GM12878 (cell line): ENCODE data around the gene RGL1. TPM values are rescaled to one million over a fixed set of nuclear protein-coding genes. Genes with fewer than 3 reads are reported as not detected.

Source experiments
- ATAC-seq: fragments of 200-7000 bp; cut with Tn5 transposase; 3 replicates; pipeline ENCODE4 v1.9.1; 2020; ENCODE audit warnings: mild to moderate bottlenecking, moderate library complexity
- BruUV-seq: library from RNA; stranded (reverse); fragments of 400-500 nt; replicated peaks from 2 replicates; lab custom pipeline; 2021; lab: Mats Ljungman, UMichigan
- CTCF ChIA-PET: fragments of 300-600 bp; sonication (Branson Sonifier 250); formaldehyde crosslinking; extraction: SDS; loops from one replicate; lab custom pipeline; 2021; ENCODE audit warnings: inconsistent platforms; lab: Yijun Ruan, JAX
- POLR2A ChIA-PET: fragments of 350-600 bp; formaldehyde crosslinking; extraction: SDS; loops from one replicate; lab custom pipeline; 2021; ENCODE audit warnings: inconsistent platforms; lab: Charles Lee
- RAD21 ChIA-PET: fragments of 300-600 bp; sonication (Branson Sonifier 250); formaldehyde crosslinking; loops from one replicate; lab custom pipeline; 2023; ENCODE audit warnings: antibody characterized with exemption; ENCODE audit not compliant: unreplicated experiment; lab: Charles Lee
- SMC1A ChIA-PET: fragments of 300-600 bp; sonication (Branson Sonifier 250); formaldehyde crosslinking; loops from one replicate; lab custom pipeline; 2023; ENCODE audit not compliant: unreplicated experiment, uncharacterized antibody; lab: Charles Lee
- DNase-seq: peaks from one replicate; pipeline ENCODE4 v3.0.0-alpha.2; 2011; ENCODE audit warnings: low read depth, low spot score
- FAIRE-seq: peaks from 3 replicates; lab custom pipeline; 2011; peaks lifted over from hg19 to GRCh38; lab: Jason Lieb, UNC
- H2AFZ ChIP-seq: 2 replicates; pipeline ENCODE4 v1.6.0; 2011; ENCODE audit warnings: low read depth, low read length, control low read depth; ENCODE audit not compliant: control insufficient read depth
- H3K27ac ChIP-seq: 2 replicates; pipeline ENCODE4 v1.5.1; 2011; ENCODE audit warnings: control low read depth; ENCODE audit not compliant: control insufficient read depth, insufficient read depth
- H3K27me3 ChIP-seq, 2 experiments: replicated peaks in 1 of 2; 2 replicates each; pipeline versions ENCODE4 v1.6.0 to v1.6.1; 2011; ENCODE audit warnings: low read length in 1 of 2; ENCODE audit not compliant: control insufficient read depth in 2 of 2, insufficient read depth in 2 of 2
- H3K36me3 ChIP-seq, 2 experiments: 2 replicates each; pipeline ENCODE4 v1.5.1; 2011; ENCODE audit warnings: low read length in 1 of 2; ENCODE audit not compliant: control insufficient read depth in 2 of 2, insufficient read depth in 2 of 2
- H3K4me1 ChIP-seq: 2 replicates; pipeline ENCODE4 v1.6.1; 2011; ENCODE audit warnings: mild to moderate bottlenecking, low read length, moderate library complexity, mixed read lengths; ENCODE audit not compliant: control insufficient read depth, insufficient read depth
- H3K4me2 ChIP-seq: 2 replicates; pipeline ENCODE4 v1.6.0; 2011; ENCODE audit warnings: control low read depth; ENCODE audit not compliant: control insufficient read depth, insufficient read depth
- H3K4me3 ChIP-seq: fragments of 200-600 bp; sonication (generic); 2 replicates; pipeline ENCODE4 v1.5.1; 2016
- H3K79me2 ChIP-seq: 2 replicates; pipeline ENCODE4 v1.6.0; 2011; ENCODE audit warnings: low read length; ENCODE audit not compliant: control insufficient read depth, insufficient read depth
- H3K9ac ChIP-seq: 2 replicates; pipeline ENCODE4 v1.8.0; 2011; ENCODE audit warnings: low read length, control low read depth, mixed read lengths; ENCODE audit not compliant: control insufficient read depth, insufficient read depth
- H3K9me3 ChIP-seq: replicated peaks from 3 replicates; pipeline ENCODE4 v1.5.1; 2011; ENCODE audit warnings: mild to moderate bottlenecking, low read length; ENCODE audit not compliant: control insufficient read depth, insufficient read depth
- H4K20me1 ChIP-seq: 2 replicates; pipeline ENCODE4 v1.6.0; 2011; ENCODE audit not compliant: control insufficient read depth, insufficient read depth
- ATF7 ChIP-seq: fragments of 450-650 bp; IDR thresholded peaks from 2 replicates; pipeline ENCODE4 v1.6.1; 2016; ENCODE audit warnings: low read depth, mild to moderate bottlenecking
- KDM1A ChIP-seq: fragments of 200-600 bp; sonication (generic); IDR thresholded peaks from 2 replicates; pipeline ENCODE4 v1.6.1; 2016; ENCODE audit warnings: borderline replicate concordance
- PAX8 ChIP-seq: fragments of 450-650 bp; IDR thresholded peaks from 2 replicates; pipeline ENCODE4 v1.6.1; 2017; ENCODE audit warnings: mild to moderate bottlenecking, moderate library complexity
- SMAD1 ChIP-seq: fragments of 450-650 bp; IDR thresholded peaks from 2 replicates; pipeline ENCODE4 v1.6.1; 2018; ENCODE audit warnings: mild to moderate bottlenecking, low read depth; ENCODE audit not compliant: partially characterized antibody
- SREBF1 ChIP-seq: IDR thresholded peaks from 2 replicates; pipeline ENCODE4 v1.6.1; 2012; ENCODE audit warnings: mild to moderate bottlenecking, low read length
- WGBS: methylation state at CpG from one replicate; pipeline ENCODE4 v1.1.6; 2016; ENCODE audit warnings: low lambda C conversion rate; ENCODE audit not compliant: insufficient replicate concordance, insufficient coverage; ENCODE audit errors: missing lambda C conversion rate; 5-methylcytosine and 5-hydroxymethylcytosine counted together
- in situ Hi-C: fragments of 300-500 bp; cut with MboI; formaldehyde crosslinking; loops from 9 replicates; pipeline ENCODE4 v1.14.3; 2018; ENCODE audit warnings: mixed read lengths
- intact Hi-C: fragments of 100-400 bp; cut with micrococcal nuclease; formaldehyde crosslinking; loops from one replicate; pipeline ENCODE4 v1.14.2; 2022; ENCODE audit not compliant: unreplicated experiment
- polyA plus RNA-seq, 11 experiments: library from polyadenylated mRNA; depleted of rRNA in 4 of 11; unstranded in 6 of 11; stranded (reverse) in 5 of 11; fragments of >200 nt; fragmentation: Nextera tagmentation in 4 of 11; fragmentation: Illumina TruSeq in 1 of 11; extraction: Ambion mirVana in 4 of 11; extraction: Trizol in 1 of 11; gene quantifications; 1 replicate in 1 of 11; 2 replicates in 10 of 11; pipeline versions ENCODE4 v1.2.1 to v1.2.3, GENCODE V29; 2011 to 2016; ENCODE audit warnings: inconsistent platforms in 2 of 11, missing spikeins in 2 of 11, low read depth in 1 of 11
- total RNA-seq, 4 experiments: library from RNA; depleted of rRNA in 3 of 4; stranded (reverse); fragments of >200 nt in 3 of 4; fragmentation: Illumina TruSeq in 1 of 4; extraction: Trizol in 1 of 4; gene quantifications; 2 replicates each; pipeline versions ENCODE4 v1.2.1 to v1.2.3, GENCODE V29; 2013 to 2021
- TF ChIP-seq, protein P1 (sequence below): fragments of 450-650 bp; IDR thresholded peaks from 2 replicates; pipeline ENCODE4 v1.6.1; 2017; ENCODE audit warnings: antibody characterized with exemption, mild to moderate bottlenecking, moderate library complexity

RGL1 gene
- total and polyA plus RNA-seq, 10 of the 15 experiments (the other 5 are each of a cell fraction or from before 2014, with no cell fraction given): 8.1 to 25.0 (median 19.0) TPM

- no peaks in the 10 kb centered on the region for H3K9me3 ChIP-seq
- H3K79me2 ChIP-seq: peaks cover 4% of the 10 kb centered on the region; the same call in 1 of the 2 replicates
- H3K27ac ChIP-seq: no peak overlapping the region
- H3K36me3 ChIP-seq: peaks cover 24 to 72% of the 10 kb centered on the region in 2 experiments
- ChIA-PET RAD21 (no interaction called here), POLR2A (no interaction called here), SMC1A (interaction anchor here (4.1 kb wide), 1 partner anchor 263 kb away, joined by 31 read pairs; no protein-coding TSS in a partner anchor)
- in situ Hi-C loops: no loop called here
- intact Hi-C loops: loop anchor here (5.0 to 10.0 kb wide), 2 partner anchors 234 to 304 kb away; no protein-coding TSS in a partner anchor
- BruUV-seq: no TSS peak
- no peaks in the 10 kb centered on the region for H3K27me3 ChIP-seq
- H3K4me3 ChIP-seq: no peak overlapping the region
- no peak for ATAC-seq
- H4K20me1 ChIP-seq: no peaks in the 10 kb centered on the region; the same call in 1 of the 2 replicates
- TF ChIP-seq SREBF1 (no peak), PAX8 (no peak), KDM1A (no peak), SMAD1 (no peak), ATF7 (no peak)
- TF ChIP-seq, protein P1, sequence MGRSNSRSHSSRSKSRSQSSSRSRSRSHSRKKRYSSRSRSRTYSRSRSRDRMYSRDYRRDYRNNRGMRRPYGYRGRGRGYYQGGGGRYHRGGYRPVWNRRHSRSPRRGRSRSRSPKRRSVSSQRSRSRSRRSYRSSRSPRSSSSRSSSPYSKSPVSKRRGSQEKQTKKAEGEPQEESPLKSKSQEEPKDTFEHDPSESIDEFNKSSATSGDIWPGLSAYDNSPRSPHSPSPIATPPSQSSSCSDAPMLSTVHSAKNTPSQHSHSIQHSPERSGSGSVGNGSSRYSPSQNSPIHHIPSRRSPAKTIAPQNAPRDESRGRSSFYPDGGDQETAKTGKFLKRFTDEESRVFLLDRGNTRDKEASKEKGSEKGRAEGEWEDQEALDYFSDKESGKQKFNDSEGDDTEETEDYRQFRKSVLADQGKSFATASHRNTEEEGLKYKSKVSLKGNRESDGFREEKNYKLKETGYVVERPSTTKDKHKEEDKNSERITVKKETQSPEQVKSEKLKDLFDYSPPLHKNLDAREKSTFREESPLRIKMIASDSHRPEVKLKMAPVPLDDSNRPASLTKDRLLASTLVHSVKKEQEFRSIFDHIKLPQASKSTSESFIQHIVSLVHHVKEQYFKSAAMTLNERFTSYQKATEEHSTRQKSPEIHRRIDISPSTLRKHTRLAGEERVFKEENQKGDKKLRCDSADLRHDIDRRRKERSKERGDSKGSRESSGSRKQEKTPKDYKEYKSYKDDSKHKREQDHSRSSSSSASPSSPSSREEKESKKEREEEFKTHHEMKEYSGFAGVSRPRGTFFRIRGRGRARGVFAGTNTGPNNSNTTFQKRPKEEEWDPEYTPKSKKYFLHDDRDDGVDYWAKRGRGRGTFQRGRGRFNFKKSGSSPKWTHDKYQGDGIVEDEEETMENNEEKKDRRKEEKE: no peak
- TF ChIP-seq, all 136 proteins: peak for 0
- H2AFZ ChIP-seq: no peak overlapping the region
- WGBS: 98% methylated on average over 6 of the region's 6 CpGs
- no peak overlapping the region for H3K4me2 ChIP-seq
- no peak for DNase-seq
- no peak for FAIRE-seq
- no peak overlapping the region for H3K9ac ChIP-seq
- H3K4me1 ChIP-seq: peaks cover 8% of the 10 kb centered on the region
- CTCF ChIA-PET: interaction anchor here (4.1 kb wide), 1 partner anchor 263 kb away, joined by 24 read pairs; no protein-coding TSS in a partner anchor
Measured at GRCh38 chr1:183918589-183918988, 113.7 kb downstream of the RGL1 start.
